Ammon's horn (tissue), 1 donor: ENCODE results near the gene SRF.

Source experiments
- DNase-seq: peaks from one replicate; pipeline ENCODE4 v3.0.0-alpha.2; 2016; ENCODE audit warnings: low spot score

SRF gene

DNA sequence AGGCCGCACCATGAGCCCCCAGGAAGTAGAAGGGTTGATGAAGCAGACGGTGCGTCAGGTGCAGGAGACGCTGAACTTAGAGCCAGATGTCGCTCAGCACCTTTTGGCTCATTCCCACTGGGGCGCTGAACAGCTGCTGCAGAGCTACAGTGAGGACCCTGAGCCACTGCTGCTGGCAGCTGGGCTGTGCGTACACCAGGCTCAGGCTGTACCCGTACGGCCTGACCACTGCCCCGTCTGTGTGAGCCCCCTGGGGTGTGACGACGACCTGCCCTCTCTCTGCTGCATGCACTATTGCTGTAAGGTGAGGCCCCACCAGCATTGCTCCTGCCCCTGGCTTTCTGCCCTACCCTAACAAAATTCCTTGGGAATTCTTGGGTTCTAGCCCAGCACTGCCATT, 45.1 kb downstream of the SRF start:
- DNase-seq = no peak

DNA sequence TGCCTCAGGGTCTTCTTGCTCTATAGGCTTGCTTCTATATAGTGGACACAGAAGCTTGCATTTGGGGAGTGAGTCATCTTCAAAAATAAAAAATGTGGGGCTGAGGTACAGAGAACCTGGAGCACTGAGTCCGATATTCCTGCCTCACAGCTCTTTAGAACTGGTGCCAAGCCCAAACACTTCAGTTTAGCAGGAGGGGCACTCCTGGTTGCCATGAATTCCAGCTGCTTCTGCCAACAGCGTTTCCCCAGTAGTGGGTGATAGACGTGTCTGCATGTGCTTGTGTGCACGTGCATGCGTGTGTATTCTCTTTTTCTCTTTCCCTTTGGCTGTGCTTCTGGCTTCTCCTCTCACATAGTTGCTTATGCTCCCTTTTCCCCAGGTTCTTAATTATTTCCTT, 46.3 kb downstream of the SRF start:
- DNase-seq = no peak

- DNase-seq = no peak
Observed at GRCh38 chr6:43219119-43219518, 48.0 kb downstream of the SRF start.

DNA sequence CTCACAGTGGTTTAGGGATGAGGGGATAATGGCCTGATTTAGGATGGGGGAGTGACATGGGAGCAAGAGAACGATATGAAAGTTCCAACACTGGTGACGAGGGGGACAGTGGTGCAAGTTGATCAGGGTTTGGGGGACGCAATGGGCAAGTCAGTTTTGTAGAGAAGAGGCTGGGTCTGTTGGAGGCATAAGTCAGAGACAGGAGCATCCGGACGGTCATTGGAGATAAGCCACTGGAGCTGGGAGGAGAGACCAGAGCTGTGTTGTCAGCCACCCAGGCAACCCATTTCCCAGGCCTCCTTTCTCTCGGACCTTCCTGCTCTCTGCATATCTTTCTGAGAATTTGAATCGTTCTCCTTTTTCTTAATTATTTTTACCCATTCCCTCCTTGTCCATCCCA, 48.7 kb downstream of the SRF start:
- DNase-seq = no peak

DNA sequence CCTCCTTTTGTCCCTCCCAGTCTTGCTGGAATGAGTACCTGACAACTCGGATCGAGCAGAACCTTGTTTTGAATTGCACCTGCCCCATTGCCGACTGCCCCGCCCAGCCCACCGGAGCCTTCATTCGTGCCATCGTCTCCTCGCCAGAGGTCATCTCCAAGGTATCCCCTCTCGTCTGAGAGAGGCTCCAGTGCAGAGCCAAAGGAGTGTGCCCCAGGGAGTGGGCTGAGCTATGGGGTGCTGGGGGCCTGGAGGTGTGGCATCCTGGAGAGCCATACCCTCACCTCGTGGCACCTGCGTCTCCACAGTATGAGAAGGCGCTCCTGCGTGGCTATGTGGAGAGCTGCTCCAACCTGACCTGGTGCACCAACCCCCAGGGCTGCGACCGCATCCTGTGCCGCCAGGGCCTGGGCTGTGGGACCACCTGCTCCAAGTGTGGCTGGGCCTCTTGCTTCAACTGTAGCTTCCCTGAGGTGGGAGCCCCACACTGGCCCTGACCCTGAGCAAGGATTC, 49.4 kb downstream of the SRF start:
- no peak for DNase-seq

DNA sequence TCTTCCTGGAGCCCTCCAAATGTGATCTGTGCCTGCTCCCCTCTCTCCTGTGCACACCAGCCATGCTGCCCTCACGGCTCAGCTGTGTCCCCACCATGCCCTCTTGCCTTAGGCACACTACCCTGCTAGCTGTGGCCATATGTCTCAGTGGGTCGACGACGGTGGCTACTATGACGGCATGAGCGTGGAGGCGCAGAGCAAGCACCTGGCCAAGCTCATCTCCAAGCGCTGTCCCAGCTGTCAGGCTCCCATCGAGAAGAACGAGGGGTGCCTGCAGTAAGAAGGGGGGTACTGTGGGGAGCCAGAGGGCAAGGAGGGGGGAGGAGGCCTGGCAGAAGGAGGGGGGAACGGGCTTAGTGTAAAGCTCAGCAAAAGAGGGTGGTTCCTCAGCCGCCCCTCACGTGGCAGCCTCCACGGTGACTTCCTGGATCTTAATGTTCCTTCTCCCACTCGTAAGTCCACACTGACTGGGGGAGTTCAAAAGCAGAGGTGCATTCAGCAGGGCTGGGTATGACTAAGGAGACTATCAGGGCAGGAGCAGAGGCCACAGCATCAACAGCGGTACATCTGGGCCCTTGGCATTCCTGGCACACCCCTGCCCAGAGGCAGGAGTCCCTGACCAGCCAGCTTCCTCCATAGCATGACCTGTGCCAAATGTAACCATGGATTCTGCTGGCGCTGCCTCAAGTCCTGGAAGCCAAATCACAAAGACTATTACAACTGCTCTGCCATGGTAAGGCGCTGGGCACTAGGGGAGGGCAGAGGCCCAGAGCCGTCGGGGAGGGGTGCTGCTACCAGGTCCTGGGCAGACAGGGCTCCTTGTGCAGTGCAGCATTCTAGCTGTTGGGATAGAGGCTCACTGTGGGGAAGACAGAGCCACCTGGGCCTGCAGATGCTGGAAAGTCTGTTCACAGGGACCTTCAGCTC, 50.2 kb downstream of the SRF start:
- peak; percentile 47 for DNase-seq

DNA sequence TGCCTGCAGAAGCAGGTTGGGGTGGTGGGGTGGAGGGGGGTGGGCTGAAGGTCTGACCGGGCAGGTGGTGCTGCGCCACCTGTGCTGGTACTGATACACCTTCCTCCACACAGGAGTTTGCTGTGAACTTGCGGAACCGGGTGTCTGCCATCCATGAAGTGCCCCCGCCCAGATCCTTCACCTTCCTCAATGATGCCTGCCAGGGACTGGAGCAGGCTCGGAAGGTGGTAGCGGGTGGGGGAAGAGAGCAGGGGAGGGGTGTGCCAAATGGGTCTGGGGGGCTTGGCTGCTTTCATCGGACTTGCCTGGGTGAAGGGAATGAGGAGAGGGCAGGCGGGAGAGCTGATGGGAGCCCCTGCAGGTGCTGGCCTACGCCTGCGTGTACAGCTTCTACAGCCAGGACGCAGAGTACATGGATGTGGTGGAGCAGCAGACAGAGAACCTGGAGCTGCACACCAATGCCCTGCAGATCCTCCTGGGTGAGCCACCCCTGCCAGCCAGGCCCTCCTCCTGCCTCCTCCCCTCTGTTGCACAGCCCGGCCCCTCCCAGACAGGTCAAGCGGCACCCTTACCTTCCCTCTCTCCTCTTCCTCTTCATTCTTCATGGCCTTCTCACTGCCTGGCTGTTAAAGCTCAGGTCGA, 51.5 kb downstream of the SRF start:
- DNase-seq = no peak

DNA sequence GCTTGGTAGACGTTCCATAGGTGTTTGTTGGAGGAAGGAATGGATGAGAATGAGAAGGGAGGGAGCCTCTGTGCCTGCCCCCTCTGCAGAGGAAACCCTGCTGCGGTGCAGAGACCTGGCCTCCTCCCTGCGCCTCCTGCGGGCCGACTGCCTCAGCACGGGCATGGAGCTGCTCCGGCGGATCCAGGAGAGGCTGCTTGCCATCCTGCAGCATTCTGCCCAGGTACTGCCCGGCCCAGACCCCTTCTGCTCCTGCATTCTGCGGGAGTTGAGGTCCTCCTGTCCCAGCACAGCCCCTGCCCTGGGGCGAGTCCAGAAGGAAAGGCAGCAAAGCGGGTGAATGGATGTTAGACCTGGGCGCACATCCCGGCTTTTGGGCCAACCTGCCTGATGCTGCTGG, 52.1 kb downstream of the SRF start:
- no peak for DNase-seq

GRCh38 chr6:43226192-43226851, 55.3 kb downstream of the SRF start:
- no peak for DNase-seq

DNA sequence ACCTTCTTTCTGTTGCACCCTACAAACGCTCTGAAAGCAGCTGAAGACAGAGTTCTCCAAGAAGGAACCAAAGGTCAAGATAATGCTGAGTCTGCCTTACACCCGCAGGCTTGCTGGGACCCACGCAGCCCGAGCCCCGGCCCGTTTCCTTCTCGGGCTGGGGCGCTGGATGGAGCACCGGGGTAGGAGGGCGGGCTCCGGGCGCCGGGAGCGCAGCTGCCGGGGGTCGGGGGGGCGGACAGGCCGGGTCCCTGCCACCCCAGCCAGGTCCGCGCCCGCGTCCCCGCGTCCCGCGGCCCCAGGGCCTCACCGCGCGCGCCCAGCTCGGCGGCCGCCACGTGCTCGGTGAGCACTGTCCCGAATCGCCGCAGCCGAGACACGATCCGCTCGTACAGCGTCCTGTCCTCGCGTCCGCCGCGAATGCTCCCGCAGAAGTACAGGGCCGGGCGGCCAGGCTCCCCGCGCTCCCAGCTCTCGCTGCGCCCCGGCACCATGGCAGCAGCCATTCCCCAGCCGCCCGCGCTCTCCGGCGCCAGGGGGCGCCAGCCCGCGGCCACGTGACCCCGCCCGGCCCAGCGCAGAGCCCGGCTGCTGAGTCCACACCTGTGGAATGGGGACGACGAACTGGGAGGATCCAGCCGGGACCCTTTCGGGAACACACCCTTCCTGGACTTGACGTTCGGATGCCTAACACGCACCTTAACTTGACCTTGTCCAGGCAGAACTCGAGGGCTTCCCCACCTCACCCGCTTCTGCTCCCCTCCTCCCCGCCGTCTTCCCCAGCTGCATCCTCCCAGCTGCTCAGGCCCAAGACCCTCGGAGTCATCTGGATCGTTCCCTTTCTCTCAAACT, 58.1 kb downstream of the SRF start, which contains the start of gene DNPH1:
DNPH1 (minus strand) TSS at position 531 of the 852 bp plus-strand sequence; CDS start at position 506, 25 bp downstream.
- DNase-seq = peak; percentile 69

GRCh38 chr6:43229803-43230620, 58.9 kb downstream of the SRF start:
- DNase-seq = no peak

DNA sequence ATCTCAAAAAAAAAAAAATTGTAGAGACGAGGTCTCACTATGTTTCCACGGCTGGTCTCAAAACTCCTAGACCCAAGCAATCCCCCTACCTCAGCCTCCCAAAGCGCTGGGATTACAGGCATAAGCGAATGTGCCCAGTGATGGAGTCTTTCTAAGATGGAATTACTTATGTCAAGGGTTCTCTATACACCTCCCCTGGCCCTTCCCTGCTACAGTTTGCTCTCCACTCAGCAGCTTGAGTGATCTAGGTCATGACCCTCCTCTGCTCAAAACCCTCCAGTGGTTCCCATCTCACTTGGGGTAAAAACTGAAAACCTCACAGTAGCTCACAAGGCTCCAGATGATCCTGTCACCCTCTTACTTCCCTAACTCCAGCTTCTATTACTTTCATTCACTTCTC, 60.0 kb downstream of the SRF start:
- no peak for DNase-seq
